ENCODE measurements around the gene RBM4. TPM values are rescaled to one million over a fixed set of nuclear protein-coding genes. Genes with fewer than 3 reads are reported as not detected.

The RBM4 gene
- total and polyA plus RNA-seq, 2 of the 4 experiments (the other 2 are of a cell fraction) = 165 to 198 TPM

GRCh38 chr11:66625752-66626149 is 12.8 kb upstream of the RBM4 start:
- Histone ChIP-seq H4K91ac (ENCODE audit: insufficient read depth, low read depth, low read length) (no peak overlapping the region), H3K23ac (ENCODE audit: low read depth, low read length) (no peak overlapping the region), H2BK15ac (ENCODE audit: low read depth, low read length) (no peak overlapping the region), H4K8ac (ENCODE audit: low read depth in 2 of 2, low read length in 2 of 2) (no peak overlapping the region), H3K9me3 (ENCODE audit: control insufficient read depth, insufficient read depth, low read length) (no peaks in the 10 kb centered on the region), H2BK5ac (ENCODE audit: low read depth, low read length, poor library complexity, severe bottlenecking) (no peak overlapping the region), H4K5ac (ENCODE audit: low read depth, low read length) (no peak overlapping the region), H3K9me1 (ENCODE audit: insufficient read depth, low read length) (peaks cover 40% of the 10 kb centered on the region), H3K27me3 (ENCODE audit: control insufficient read depth, insufficient read depth, low read length) (no peaks in the 10 kb centered on the region), H2BK120ac (ENCODE audit: low read depth, low read length) (no peak overlapping the region), H3K4me2 (ENCODE audit: low read depth, low read length) (no peak overlapping the region), H3K56ac (ENCODE audit: extremely low read depth, insufficient read depth, low read length) (no peak overlapping the region), H3K4me3 (ENCODE audit: insufficient read depth, low read depth, low read length) (no peak overlapping the region), H4K20me1 (ENCODE audit: insufficient read depth, low read length) (peaks cover 100% of the 10 kb centered on the region), H3K4ac (ENCODE audit: low read depth, low read length) (no peak overlapping the region), H3K4me1 (ENCODE audit: control insufficient read depth, insufficient read depth, low read length) (peaks cover 2% of the 10 kb centered on the region; the same call in 1 of the 2 replicates), H3K27ac (ENCODE audit: insufficient read depth, low read length) (no peak overlapping the region), H2AFZ (replicated peaks; ENCODE audit: low read length, poor library complexity) (no peak overlapping the region), H3K18ac (ENCODE audit: low read depth, low read length) (no peak overlapping the region), H3K79me1 (ENCODE audit: low read depth in 1 of 2, low read length in 2 of 2) (peaks cover 28 to 82% of the 10 kb centered on the region in 2 experiments; a peak in 3 of 4 replicates), H2AK5ac (ENCODE audit: low read depth, low read length) (no peak overlapping the region), H2BK20ac (ENCODE audit: low read depth, low read length) (no peak overlapping the region), H3K9ac (ENCODE audit: low read depth, low read length) (no peak overlapping the region), H3K36me3 (ENCODE audit: control insufficient read depth, insufficient read depth, low read length) (peaks cover 69% of the 10 kb centered on the region), H2AK9ac (replicated peaks; ENCODE audit: low read depth, low read length, poor library complexity) (peak overlapping the region; percentile 5), H3K14ac (replicated peaks; ENCODE audit: low read depth, low read length) (no peak overlapping the region)
- CTCF ChIA-PET = no interaction called here
- BruUV-seq (replicated peaks) = no TSS peak
- no peak for DNase-seq
- in situ Hi-C loops (cut with MboI; ENCODE audit: low sequenced_read_pairs) = no loop called here
- TF ChIP-seq CTCF (conservative IDR thresholded peaks at IDR 0.05; ENCODE audit: low read depth, low read length) (no peak), RAD21 (IDR thresholded peaks at IDR 0.05; ENCODE audit: low read length) (no peak), POLR2A (IDR thresholded peaks at IDR 0.05; ENCODE audit: low read depth, low read length) (no peak), USF2 (IDR thresholded peaks at IDR 0.05; ENCODE audit: low read depth, low read length) (no peak), RCOR1 (IDR thresholded peaks at IDR 0.05; ENCODE audit: insufficient replicate concordance, low read length) (no peak), NFE2L2 (IDR thresholded peaks at IDR 0.05; ENCODE audit: low read depth, low read length) (no peak), FOS (IDR thresholded peaks at IDR 0.05; ENCODE audit: low read depth, low read length) (no peak), CEBPB (IDR thresholded peaks at IDR 0.05; ENCODE audit: low read depth, low read length) (no peak), CHD1 (IDR thresholded peaks at IDR 0.05; ENCODE audit: low read depth, low read length) (no peak), BHLHE40 (IDR thresholded peaks at IDR 0.05; ENCODE audit: low read depth, low read length) (no peak), MXI1 (IDR thresholded peaks at IDR 0.05; ENCODE audit: borderline replicate concordance, low read depth, low read length) (no peak), MAZ (IDR thresholded peaks at IDR 0.05; ENCODE audit: borderline replicate concordance, low read depth, low read length) (no peak), MAFK (IDR thresholded peaks at IDR 0.05; ENCODE audit: low read depth, low read length) (no peak), RFX5 (IDR thresholded peaks at IDR 0.05; ENCODE audit: low read depth, low read length) (no peak), SMC3 (IDR thresholded peaks at IDR 0.05; ENCODE audit: low read depth, low read length) (no peak), ELK1 (IDR thresholded peaks at IDR 0.05; ENCODE audit: borderline replicate concordance, low read depth, low read length) (no peak)
- no peak for ATAC-seq (ENCODE audit: low read depth)
- intact Hi-C loops (cut with micrococcal nuclease) = no loop called here
- WGBS, 2 experiments (ENCODE audit: extremely low coverage in 2 of 2, insufficient read length in 1 of 2) = 100% methylated on average over 5 of the region's 9 CpGs; no CpG with 5 or more reads in 1 of the 2 experiments
- POLR2A ChIA-PET (ENCODE audit: unreplicated experiment) = no interaction called here
- dilution Hi-C loops (cut with HindIII; ENCODE audit: low sequenced_read_pairs, unreplicated experiment) = no loop called here
